K562 (cell line): ENCODE data around the gene PRSS27. TPM values are rescaled to one million over a fixed set of nuclear protein-coding genes. Genes with fewer than 3 reads are reported as not detected.

Experiments used
- ATAC-seq: fragments of 200-7000 bp; cut with Tn5 transposase; 3 replicates; pipeline ENCODE4 v1.9.1; 2020; ENCODE audit warnings: moderate library complexity
- BruUV-seq: library from RNA; stranded (reverse); fragments of 400-500 nt; replicated peaks from 2 replicates; lab custom pipeline; 2021; lab: Mats Ljungman, UMichigan
- CTCF ChIA-PET: fragments of 300-600 bp; formaldehyde crosslinking; extraction: SDS; loops from one replicate; lab custom pipeline; 2021; ENCODE audit warnings: low intra/inter-chr PET ratio; lab: Yijun Ruan, JAX
- POLR2A ChIA-PET: fragments of 300-600, 350-650 bp; sonication (Branson Sonifier 250); formaldehyde crosslinking; extraction: SDS; loops from one replicate; lab custom pipeline; 2021; ENCODE audit warnings: antibody characterized with exemption, inconsistent platforms; lab: Yijun Ruan, JAX
- DNase-seq, 4 experiments: peaks; one replicate each; pipeline versions ENCODE4 v3.0.0 to v3.0.0-alpha.2; 2011 to 2018; ENCODE audit warnings: low spot score in 3 of 4, mixed read lengths in 3 of 4; ENCODE audit errors: extremely low read depth in 1 of 4
- FAIRE-seq: peaks from 2 replicates; lab custom pipeline; 2011; peaks lifted over from hg19 to GRCh38; lab: Jason Lieb, UNC
- H2AFZ ChIP-seq: 2 replicates; pipeline ENCODE4 v1.6.0; 2011; ENCODE audit warnings: low read depth, low read length, control low read depth, inconsistent platforms
- H3K27ac ChIP-seq: fragments of 200-600 bp; 3 replicates; pipeline ENCODE4 v1.8.0; 2011; ENCODE audit warnings: low read depth, mild to moderate bottlenecking, control low read depth, inconsistent platforms, low read length, moderate library complexity, mixed read lengths; ENCODE audit errors: extremely low read depth
- H3K27me3 ChIP-seq, 2 experiments: fragments of 300-600 bp in 1 of 2; 2 replicates in 1 of 2; 3 replicates in 1 of 2; pipeline versions ENCODE4 v1.6.0 to v1.8.0; 2011; ENCODE audit warnings: inconsistent platforms in 2 of 2, low read length in 2 of 2, mild to moderate bottlenecking in 1 of 2, mixed read lengths in 1 of 2, moderate library complexity in 1 of 2; ENCODE audit not compliant: control insufficient read depth in 2 of 2, insufficient read depth in 2 of 2
- H3K36me3 ChIP-seq: fragments of 300-600 bp; 3 replicates; pipeline ENCODE4 v1.8.0; 2011; ENCODE audit warnings: mild to moderate bottlenecking, low read length, inconsistent platforms; ENCODE audit not compliant: control insufficient read depth, insufficient read depth
- H3K4me1 ChIP-seq, 2 experiments: fragments of 200-600 bp in 1 of 2; replicated peaks in 1 of 2; 2 replicates in 1 of 2; 3 replicates in 1 of 2; pipeline versions ENCODE4 v1.5.1 to v1.8.0; 2011; ENCODE audit warnings: inconsistent platforms in 2 of 2, low read length in 2 of 2, mild to moderate bottlenecking in 1 of 2, mixed read lengths in 1 of 2, moderate library complexity in 1 of 2; ENCODE audit not compliant: control insufficient read depth in 2 of 2, insufficient read depth in 2 of 2
- H3K4me2 ChIP-seq: 2 replicates; pipeline ENCODE4 v1.6.1; 2011; ENCODE audit warnings: low read length, control low read depth, inconsistent platforms, mixed read lengths; ENCODE audit not compliant: insufficient read depth
- H3K4me3 ChIP-seq: fragments of 200-600 bp; sonication (generic), shearing (Covaris generic); 2 replicates; pipeline ENCODE4 v1.5.1; 2016; ENCODE audit warnings: control low read depth, inconsistent platforms
- H3K79me2 ChIP-seq: fragments of 200-600 bp; 3 replicates; pipeline ENCODE4 v1.8.0; 2011; ENCODE audit warnings: low read length, inconsistent platforms; ENCODE audit not compliant: control insufficient read depth, insufficient read depth
- H3K9ac ChIP-seq, 2 experiments: 2 replicates each; pipeline versions ENCODE4 v1.6.0 to v1.6.1; 2011; ENCODE audit warnings: low read depth in 2 of 2, low read length in 2 of 2, control low read depth in 1 of 2, inconsistent platforms in 1 of 2, mild to moderate bottlenecking in 1 of 2, mixed read lengths in 1 of 2; ENCODE audit not compliant: insufficient read depth in 1 of 2
- H3K9me1 ChIP-seq: one replicate; pipeline ENCODE4 v1.6.0; 2011; ENCODE audit warnings: inconsistent platforms, mild to moderate bottlenecking, low read length, moderate library complexity; ENCODE audit not compliant: control insufficient read depth, insufficient read depth
- H3K9me3 ChIP-seq: replicated peaks from 2 replicates; pipeline ENCODE4 v1.5.1; 2011; ENCODE audit warnings: low read depth, low read length, inconsistent platforms; ENCODE audit not compliant: control insufficient read depth, insufficient read depth
- H4K20me1 ChIP-seq: replicated peaks from 2 replicates; pipeline ENCODE4 v1.6.1; 2011; ENCODE audit warnings: low read length, inconsistent platforms, mixed read lengths; ENCODE audit not compliant: control insufficient read depth, insufficient read depth
- FOSL1 ChIP-seq: fragments of 200-800 bp; sonication (Bioruptor generic); conservative IDR thresholded peaks from 2 replicates; pipeline ENCODE4 v1.6.1; 2016; ENCODE audit warnings: missing genetic modification characterization, missing compliant biosample characterization
- NFIC ChIP-seq: fragments of 450-650 bp; IDR thresholded peaks from 2 replicates; pipeline ENCODE4 v1.6.1; 2017; ENCODE audit warnings: mild to moderate bottlenecking, inconsistent platforms
- POLR2H ChIP-seq: IDR thresholded peaks from 2 replicates; pipeline ENCODE4 v1.6.1; 2016; ENCODE audit warnings: missing genetic modification characterization, low read depth, mild to moderate bottlenecking, control low read depth, missing compliant biosample characterization, moderate library complexity
- POLR3A ChIP-seq: IDR thresholded peaks from 2 replicates; pipeline ENCODE4 v1.6.1; 2011; ENCODE audit warnings: borderline replicate concordance, mild to moderate bottlenecking, moderate library complexity; ENCODE audit not compliant: insufficient read length, insufficient read depth; ENCODE audit errors: extremely low read depth
- WGBS: fragments of 100-300 bp; shearing (Covaris generic); methylation state at CpG from one replicate; pipeline ENCODE4 v1.1.6; 2016; ENCODE audit warnings: low coverage, mixed read lengths; ENCODE audit not compliant: insufficient coverage; ENCODE audit errors: missing lambda C conversion rate; 5-methylcytosine and 5-hydroxymethylcytosine counted together
- in situ Hi-C: fragments of 300-500 bp; cut with MboI; formaldehyde crosslinking; loops from 4 replicates; pipeline ENCODE4 v1.15.0; 2018; ENCODE audit warnings: inconsistent platforms, mixed read lengths
- intact Hi-C: fragments of 100-400 bp; cut with micrococcal nuclease; formaldehyde crosslinking; loops from 2 replicates; pipeline ENCODE4 v1.14.2; 2022
- polyA plus RNA-seq, 8 experiments: library from polyadenylated mRNA; depleted of rRNA in 4 of 8; stranded (reverse) in 5 of 8; unstranded in 3 of 8; fragments of >200 nt; fragmentation: Nextera tagmentation in 2 of 8; fragmentation: Illumina TruSeq in 1 of 8; extraction: Ambion mirVana in 2 of 8; extraction: Trizol in 1 of 8; gene quantifications; 2 replicates each; pipeline versions ENCODE4 v1.2.1 to v1.2.3, GENCODE V29; 2011 to 2014; ENCODE audit warnings: inconsistent platforms in 1 of 8, missing spikeins in 1 of 8
- total RNA-seq, 7 experiments: library from RNA; depleted of rRNA in 6 of 7; stranded (reverse); fragments of >200 nt in 6 of 7; fragmentation: Illumina TruSeq in 2 of 7; extraction: Trizol in 2 of 7; gene quantifications; 2 replicates each; pipeline versions ENCODE4 v1.2.1 to v1.2.3, GENCODE V29; 2011 to 2021; ENCODE audit warnings: low replicate concordance in 1 of 7
- TF ChIP-seq, protein P1 (sequence below), 2 experiments: IDR thresholded peaks; 2 replicates each; pipeline ENCODE4 v1.6.1; 2011; ENCODE audit warnings: borderline replicate concordance in 1 of 2, control low read depth in 1 of 2, low read depth in 1 of 2, low read length in 1 of 2, mild to moderate bottlenecking in 1 of 2, mixed read lengths in 1 of 2, moderate library complexity in 1 of 2; ENCODE audit not compliant: insufficient read depth in 1 of 2, insufficient read length in 1 of 2, poor library complexity in 1 of 2, severe bottlenecking in 1 of 2; ENCODE audit errors: extremely low read depth in 1 of 2
- TF ChIP-seq, protein P2 (sequence below): sonication (generic); formaldehyde crosslinking; IDR thresholded peaks from 2 replicates; pipeline ENCODE4 v1.8.0; 2023; ENCODE audit warnings: mild to moderate bottlenecking, missing genetic modification reagents
- TF ChIP-seq, protein P3 (sequence below): fragments of 250-450 bp; sonication (Bioruptor Pico); IDR thresholded peaks from 2 replicates; pipeline ENCODE4 v1.4.0; 2020; ENCODE audit warnings: mild to moderate bottlenecking, moderate library complexity
- TF ChIP-seq, protein P4 (sequence below), 2 experiments: fragments of 450-650 bp in 1 of 2; sonication (generic) in 1 of 2; formaldehyde crosslinking; conservative IDR thresholded peaks; 2 replicates each; pipeline versions ENCODE4 v1.4.0 to v1.8.1; 2020 to 2022; ENCODE audit warnings: mild to moderate bottlenecking in 1 of 2, missing genetic modification reagents in 1 of 2

PRSS27 gene
- total and polyA plus RNA-seq, 9 of the 15 experiments (the other 6 are each of a cell fraction or from before 2014, with no cell fraction given), result 0.09 to 0.20 (median 0.17) TPM; not detected in 5

DNA sequence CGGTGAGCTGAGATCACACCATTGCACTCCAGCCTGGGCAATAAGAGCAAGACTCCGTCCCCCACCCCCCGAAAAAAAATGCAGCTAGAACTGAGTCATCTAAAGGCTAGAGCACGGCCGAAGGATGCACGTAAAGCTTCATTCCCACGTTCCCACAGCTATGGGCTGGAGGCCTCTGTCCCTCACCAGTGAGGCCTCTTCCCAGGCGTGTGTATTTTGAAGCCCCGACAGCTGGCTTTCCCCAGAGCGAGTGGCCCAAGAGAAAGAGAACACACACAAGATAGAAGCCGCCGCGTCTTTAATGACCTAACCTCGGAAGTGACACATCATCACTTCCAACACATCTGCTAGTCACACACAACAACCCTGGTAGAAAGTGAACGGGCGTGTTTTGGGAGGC is 44.3 kb downstream of the PRSS27 start:
- peak in 1 of 4 experiments; percentile 50 for DNase-seq
- H3K9me1 ChIP-seq, result no peaks in the 10 kb centered on the region
- peak overlapping the region; percentile 45; the same call in 1 of the 2 replicates for H2AFZ ChIP-seq
- 38% methylated on average over 16 of the region's 16 CpGs for WGBS
- intact Hi-C loops (no loop called here), in situ Hi-C loops (loop anchor here (5.0 kb wide), 1 partner anchor 78 kb away; no protein-coding TSS in a partner anchor)
- H3K4me1 ChIP-seq, result peaks cover 10 to 16% of the 10 kb centered on the region in 2 experiments; a peak in 4 of 5 replicates
- H3K4me3 ChIP-seq, result no peak overlapping the region
- no peaks in the 10 kb centered on the region for H4K20me1 ChIP-seq
- no peaks in the 10 kb centered on the region for H3K9me3 ChIP-seq
- H3K27me3 ChIP-seq, result no peaks in the 10 kb centered on the region
- H3K27ac ChIP-seq, result peak overlapping the region; percentile 36; the same call in 1 of the 3 replicates
- ATAC-seq, result no peak
- H3K4me2 ChIP-seq, result peak overlapping the region; percentile 11
- FAIRE-seq, result no peak
- peak overlapping the region in 1 of 2 experiments; percentile 38; a peak in 2 of 4 replicates for H3K9ac ChIP-seq
- ChIA-PET POLR2A (interaction anchor here (0.5 to 1.1 kb wide), 2 partner anchors 56 to 520 kb away, joined by 3 to 4 read pairs; partner anchors contain the start of gene TRAF7), CTCF (no interaction called here)
- no TSS peak for BruUV-seq
- H3K79me2 ChIP-seq, result peaks cover 16% of the 10 kb centered on the region
- peaks cover 8% of the 10 kb centered on the region; the same call in 1 of the 3 replicates for H3K36me3 ChIP-seq
- TF ChIP-seq POLR2H (tag), result no peak
- TF ChIP-seq, protein P1, sequence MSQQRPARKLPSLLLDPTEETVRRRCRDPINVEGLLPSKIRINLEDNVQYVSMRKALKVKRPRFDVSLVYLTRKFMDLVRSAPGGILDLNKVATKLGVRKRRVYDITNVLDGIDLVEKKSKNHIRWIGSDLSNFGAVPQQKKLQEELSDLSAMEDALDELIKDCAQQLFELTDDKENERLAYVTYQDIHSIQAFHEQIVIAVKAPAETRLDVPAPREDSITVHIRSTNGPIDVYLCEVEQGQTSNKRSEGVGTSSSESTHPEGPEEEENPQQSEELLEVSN (IDR thresholded peaks at IDR 0.05; ENCODE audit: borderline replicate concordance in 1 of 2, extremely low read depth in 1 of 2, insufficient read depth in 1 of 2, insufficient read length in 1 of 2, low read depth in 1 of 2, low read length in 1 of 2, poor library complexity in 1 of 2, severe bottlenecking in 1 of 2), result peak in 1 of 2 experiments; percentile 19
- TF ChIP-seq NFIC, result no peak
- TF ChIP-seq POLR3A, result no peak
- peak; percentile 41; the same call in 1 of the 2 replicates for TF ChIP-seq FOSL1 (tag)
- TF ChIP-seq, protein P2, sequence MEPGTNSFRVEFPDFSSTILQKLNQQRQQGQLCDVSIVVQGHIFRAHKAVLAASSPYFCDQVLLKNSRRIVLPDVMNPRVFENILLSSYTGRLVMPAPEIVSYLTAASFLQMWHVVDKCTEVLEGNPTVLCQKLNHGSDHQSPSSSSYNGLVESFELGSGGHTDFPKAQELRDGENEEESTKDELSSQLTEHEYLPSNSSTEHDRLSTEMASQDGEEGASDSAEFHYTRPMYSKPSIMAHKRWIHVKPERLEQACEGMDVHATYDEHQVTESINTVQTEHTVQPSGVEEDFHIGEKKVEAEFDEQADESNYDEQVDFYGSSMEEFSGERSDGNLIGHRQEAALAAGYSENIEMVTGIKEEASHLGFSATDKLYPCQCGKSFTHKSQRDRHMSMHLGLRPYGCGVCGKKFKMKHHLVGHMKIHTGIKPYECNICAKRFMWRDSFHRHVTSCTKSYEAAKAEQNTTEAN (CRISPR knock-in tag), result no peak
- TF ChIP-seq, protein P3, sequence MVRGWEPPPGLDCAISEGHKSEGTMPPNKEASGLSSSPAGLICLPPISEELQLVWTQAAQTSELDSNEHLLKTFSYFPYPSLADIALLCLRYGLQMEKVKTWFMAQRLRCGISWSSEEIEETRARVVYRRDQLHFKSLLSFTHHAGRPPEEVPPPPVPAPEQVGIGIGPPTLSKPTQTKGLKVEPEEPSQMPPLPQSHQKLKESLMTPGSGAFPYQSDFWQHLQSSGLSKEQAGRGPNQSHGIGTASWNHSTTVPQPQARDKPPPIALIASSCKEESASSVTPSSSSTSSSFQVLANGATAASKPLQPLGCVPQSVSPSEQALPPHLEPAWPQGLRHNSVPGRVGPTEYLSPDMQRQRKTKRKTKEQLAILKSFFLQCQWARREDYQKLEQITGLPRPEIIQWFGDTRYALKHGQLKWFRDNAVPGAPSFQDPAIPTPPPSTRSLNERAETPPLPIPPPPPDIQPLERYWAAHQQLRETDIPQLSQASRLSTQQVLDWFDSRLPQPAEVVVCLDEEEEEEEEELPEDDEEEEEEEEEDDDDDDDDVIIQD (CRISPR knock-in tag), result no peak
- TF ChIP-seq, protein P4, sequence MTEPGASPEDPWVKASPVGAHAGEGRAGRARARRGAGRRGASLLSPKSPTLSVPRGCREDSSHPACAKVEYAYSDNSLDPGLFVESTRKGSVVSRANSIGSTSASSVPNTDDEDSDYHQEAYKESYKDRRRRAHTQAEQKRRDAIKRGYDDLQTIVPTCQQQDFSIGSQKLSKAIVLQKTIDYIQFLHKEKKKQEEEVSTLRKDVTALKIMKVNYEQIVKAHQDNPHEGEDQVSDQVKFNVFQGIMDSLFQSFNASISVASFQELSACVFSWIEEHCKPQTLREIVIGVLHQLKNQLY (CRISPR knock-in tag; conservative IDR thresholded peaks at IDR 0.05), result no peak
